Endodermal cell (in vitro differentiated cells): ENCODE data around the gene PRPH2. TPM values are rescaled to one million over a fixed set of nuclear protein-coding genes. Genes with fewer than 3 reads are reported as not detected.

Source experiments
- DNase-seq: peaks from one replicate; pipeline ENCODE4 v3.0.0-alpha.2; 2017
- H3K27ac ChIP-seq: 2 replicates; pipeline ENCODE4 v1.5.1; 2013; ENCODE audit warnings: mild to moderate bottlenecking, low read depth, low read length, moderate library complexity
- H3K27me3 ChIP-seq: 2 replicates; pipeline ENCODE4 v1.6.1; 2013; ENCODE audit warnings: mild to moderate bottlenecking, low read length, moderate library complexity; ENCODE audit not compliant: insufficient read depth, control insufficient read depth, poor library complexity, severe bottlenecking
- H3K36me3 ChIP-seq: 2 replicates; pipeline ENCODE4 v1.7.0; 2013; ENCODE audit warnings: mild to moderate bottlenecking, low read length, moderate library complexity; ENCODE audit not compliant: control insufficient read depth, insufficient read depth
- H3K4me1 ChIP-seq: one replicate; pipeline ENCODE4 v1.7.0; 2013; ENCODE audit warnings: low read length; ENCODE audit not compliant: control insufficient read depth, insufficient read depth
- H3K4me3 ChIP-seq: 2 replicates; pipeline ENCODE4 v1.5.1; 2013; ENCODE audit warnings: mild to moderate bottlenecking, low read length, moderate library complexity
- H3K9ac ChIP-seq: 2 replicates; pipeline ENCODE4 v1.6.1; 2013; ENCODE audit warnings: mild to moderate bottlenecking, low read length, moderate library complexity; ENCODE audit not compliant: poor library complexity, severe bottlenecking; ENCODE audit errors: extremely low read depth
- H3K9me3 ChIP-seq: 2 replicates; pipeline ENCODE4 v1.6.1; 2013; ENCODE audit warnings: mild to moderate bottlenecking, low read length, moderate library complexity; ENCODE audit not compliant: control insufficient read depth
- H3K27ac Mint-ChIP-seq: 2 replicates; pipeline ENCODE4 v1.8.0; 2020; ENCODE audit warnings: mixed read lengths
- H3K27me3 Mint-ChIP-seq: 2 replicates; pipeline ENCODE4 v1.8.0; 2021; ENCODE audit warnings: mild to moderate bottlenecking, mixed read lengths; ENCODE audit not compliant: insufficient read depth
- H3K36me3 Mint-ChIP-seq: 2 replicates; pipeline ENCODE4 v1.8.0; 2020; ENCODE audit warnings: low read depth, mixed read lengths
- H3K4me1 Mint-ChIP-seq: 2 replicates; pipeline ENCODE4 v1.8.0; 2020; ENCODE audit warnings: mixed read lengths
- H3K4me3 Mint-ChIP-seq: 2 replicates; pipeline ENCODE4 v1.8.0; 2020; ENCODE audit warnings: mild to moderate bottlenecking, moderate library complexity, mixed read lengths
- H3K9me3 Mint-ChIP-seq: 2 replicates; pipeline ENCODE4 v1.8.0; 2020; ENCODE audit warnings: mild to moderate bottlenecking, mixed read lengths
- WGBS, 2 experiments: methylation state at CpG; one replicate each; pipeline versions ENCODE4 v1.1.5 to v1.1.7; 2013; ENCODE audit warnings: missing lambda C conversion rate in 2 of 2, mixed read lengths in 1 of 2; ENCODE audit not compliant: insufficient coverage in 1 of 2, insufficient read length in 1 of 2; 5-methylcytosine and 5-hydroxymethylcytosine counted together
- total RNA-seq, 2 donors: library from RNA; stranded (reverse); fragmentation: NEBNext Ultra II Directional in 1 of 2; extraction: Animal tissue kit (Norgen Biotek cat#: 25700) in 1 of 2; gene quantifications; 2 replicates in 1 of 2; 3 replicates in 1 of 2; pipeline ENCODE4 v1.2.1, GENCODE V29; 2021
- TF ChIP-seq, protein P1 (sequence below): fragments of 200-600 bp; sonication (generic); conservative IDR thresholded peaks from 2 replicates; pipeline ENCODE4 v1.5.0; 2021; ENCODE audit warnings: antibody characterized with exemption, mild to moderate bottlenecking

The PRPH2 gene
- total RNA-seq, 2 donors from 2014 or later = 0.35 to 0.40 TPM

DNA sequence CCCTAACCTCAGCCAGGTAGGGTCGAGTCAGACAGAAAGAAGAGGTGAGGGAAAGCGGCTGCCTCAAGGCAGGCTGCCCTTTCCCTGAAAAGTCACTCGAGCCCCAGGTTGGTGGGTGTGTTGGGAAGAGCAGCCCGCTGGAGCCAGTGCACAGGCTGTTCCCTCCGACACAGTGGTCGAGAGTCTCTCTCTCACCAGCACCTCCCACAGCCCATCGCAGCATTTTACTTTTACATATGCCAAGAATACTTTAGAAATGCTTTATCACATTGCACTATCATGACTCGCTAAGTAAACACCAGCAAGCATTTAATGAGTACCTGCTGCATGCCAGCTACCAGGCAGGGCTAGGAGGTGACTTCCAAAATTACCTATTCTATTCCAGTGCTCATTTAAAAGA is 1.7 kb downstream of the PRPH2 start:
- 76 to 88% methylated on average over 2 to 8 of the region's 8 CpGs for WGBS, 2 experiments
- Mint-ChIP-seq H3K9me3 (no peaks in the 10 kb centered on the region), H3K27ac (no peak overlapping the region), H3K27me3 (no peaks in the 10 kb centered on the region), H3K36me3 (no peaks in the 10 kb centered on the region), H3K4me3 (no peak overlapping the region), H3K4me1 (peaks cover 7% of the 10 kb centered on the region)
- no peaks in the 10 kb centered on the region for H3K27me3 ChIP-seq
- TF ChIP-seq, protein P1, sequence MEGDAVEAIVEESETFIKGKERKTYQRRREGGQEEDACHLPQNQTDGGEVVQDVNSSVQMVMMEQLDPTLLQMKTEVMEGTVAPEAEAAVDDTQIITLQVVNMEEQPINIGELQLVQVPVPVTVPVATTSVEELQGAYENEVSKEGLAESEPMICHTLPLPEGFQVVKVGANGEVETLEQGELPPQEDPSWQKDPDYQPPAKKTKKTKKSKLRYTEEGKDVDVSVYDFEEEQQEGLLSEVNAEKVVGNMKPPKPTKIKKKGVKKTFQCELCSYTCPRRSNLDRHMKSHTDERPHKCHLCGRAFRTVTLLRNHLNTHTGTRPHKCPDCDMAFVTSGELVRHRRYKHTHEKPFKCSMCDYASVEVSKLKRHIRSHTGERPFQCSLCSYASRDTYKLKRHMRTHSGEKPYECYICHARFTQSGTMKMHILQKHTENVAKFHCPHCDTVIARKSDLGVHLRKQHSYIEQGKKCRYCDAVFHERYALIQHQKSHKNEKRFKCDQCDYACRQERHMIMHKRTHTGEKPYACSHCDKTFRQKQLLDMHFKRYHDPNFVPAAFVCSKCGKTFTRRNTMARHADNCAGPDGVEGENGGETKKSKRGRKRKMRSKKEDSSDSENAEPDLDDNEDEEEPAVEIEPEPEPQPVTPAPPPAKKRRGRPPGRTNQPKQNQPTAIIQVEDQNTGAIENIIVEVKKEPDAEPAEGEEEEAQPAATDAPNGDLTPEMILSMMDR = no peak
- H3K4me3 ChIP-seq = no peak overlapping the region
- no peak overlapping the region for H3K27ac ChIP-seq
- no peaks in the 10 kb centered on the region for H3K36me3 ChIP-seq
- no peak for DNase-seq
- H3K4me1 ChIP-seq = peaks cover 6% of the 10 kb centered on the region
- no peak overlapping the region for H3K9ac ChIP-seq
- no peaks in the 10 kb centered on the region for H3K9me3 ChIP-seq

DNA sequence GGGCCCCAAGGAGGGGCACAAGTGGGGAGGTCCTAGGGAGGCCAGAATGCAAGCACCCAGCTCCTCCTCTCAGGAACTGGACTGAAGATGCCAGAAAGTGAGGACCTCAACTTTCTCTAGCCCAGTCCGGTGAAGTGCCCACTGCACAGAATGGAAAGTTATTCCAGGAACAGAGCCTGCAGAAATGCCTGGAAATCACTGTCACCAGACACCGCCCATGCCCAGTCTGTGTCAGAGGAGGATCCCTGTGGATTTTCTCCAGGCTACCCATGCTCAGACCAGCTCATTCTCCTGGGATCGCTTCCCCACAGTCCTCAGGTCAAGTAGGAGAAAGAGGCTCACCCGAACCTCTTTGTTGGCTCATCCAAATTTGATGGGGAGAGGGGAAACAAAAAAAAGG is 6.5 kb downstream of the PRPH2 start:
- Histone ChIP-seq H3K27me3 (no peaks in the 10 kb centered on the region), H3K36me3 (no peaks in the 10 kb centered on the region), H3K9me3 (peaks cover 26% of the 10 kb centered on the region), H3K4me3 (no peak overlapping the region), H3K4me1 (peaks cover 2% of the 10 kb centered on the region), H3K9ac (no peak overlapping the region), H3K27ac (no peak overlapping the region)
- DNase-seq = no peak
- Mint-ChIP-seq H3K4me1 (peaks cover 5% of the 10 kb centered on the region), H3K27me3 (no peaks in the 10 kb centered on the region), H3K9me3 (peaks cover 18% of the 10 kb centered on the region), H3K36me3 (peaks cover 9% of the 10 kb centered on the region), H3K4me3 (no peak overlapping the region), H3K27ac (no peak overlapping the region)
- TF ChIP-seq, protein P1 = no peak
- WGBS, 2 experiments = 79 to 94% methylated on average over 3 to 4 of the region's 4 CpGs

DNA sequence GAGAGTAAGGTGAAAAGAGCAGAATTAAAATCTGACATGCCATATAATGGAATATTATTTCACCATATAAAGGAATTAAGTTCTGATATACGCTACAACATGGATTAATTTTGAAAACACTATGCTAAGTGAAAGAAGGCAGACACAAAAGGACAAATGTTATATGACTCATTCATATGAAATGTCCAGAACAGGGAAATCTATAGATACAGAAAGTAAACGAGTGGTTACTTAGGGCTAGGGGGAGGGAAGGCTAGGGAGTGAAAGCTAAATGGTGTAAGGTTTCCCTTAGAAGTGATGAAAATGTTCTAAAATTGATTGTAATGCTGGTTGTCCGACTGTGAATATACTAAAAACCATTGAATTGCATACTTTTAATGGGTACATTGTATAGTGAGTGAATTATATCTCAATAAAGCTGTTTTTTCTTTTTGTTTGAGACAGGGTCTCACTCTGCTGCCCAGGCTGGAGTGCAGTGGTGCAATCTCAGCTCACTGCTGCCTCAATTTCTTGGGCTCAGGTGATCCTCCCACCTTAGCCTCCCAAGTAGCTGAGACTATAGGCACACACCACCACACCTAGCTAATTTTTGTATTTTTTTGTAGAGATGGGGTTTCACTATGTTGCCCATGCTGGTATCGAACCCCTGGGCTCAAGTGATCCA is 8.2 kb downstream of the PRPH2 start:
- H3K27me3 Mint-ChIP-seq = no peaks in the 10 kb centered on the region
- H3K27ac Mint-ChIP-seq = no peak overlapping the region
- TF ChIP-seq, protein P1 = no peak
- H3K36me3 Mint-ChIP-seq = peaks cover 12% of the 10 kb centered on the region
- no peaks in the 10 kb centered on the region for H3K27me3 ChIP-seq
- H3K9ac ChIP-seq = no peak overlapping the region
- H3K4me3 ChIP-seq = no peak overlapping the region
- H3K36me3 ChIP-seq = no peaks in the 10 kb centered on the region
- peaks cover 18% of the 10 kb centered on the region for H3K4me1 Mint-ChIP-seq
- WGBS, 2 experiments = 90 to 97% methylated on average over 1 to 4 of the region's 4 CpGs
- H3K4me3 Mint-ChIP-seq = no peak overlapping the region
- DNase-seq = no peak
- H3K27ac ChIP-seq = no peak overlapping the region
- peaks cover 10% of the 10 kb centered on the region for H3K4me1 ChIP-seq
- H3K9me3 Mint-ChIP-seq = peaks cover 20% of the 10 kb centered on the region
- peaks cover 27% of the 10 kb centered on the region for H3K9me3 ChIP-seq
